Activated T-cell treated with anti-CD3 and anti-CD28 coated beads, Interleukin-2, amount 50 U/mL, for 72 hours (primary cell): Measurements from ENCODE around the gene ZNF675. TPM values are rescaled to one million over a fixed set of nuclear protein-coding genes. Genes with fewer than 3 reads are reported as not detected.
"Not testable (repeated sequence)": the region's sequence is repeated elsewhere in the genome, so short reads cannot be mapped to it uniquely, and the experiment has no call there.

Experiments used
- ATAC-seq, 2 donors: fragments of 150-1000 bp; cut with Tn5 transposase; replicated peaks in 1 of 2; 2 replicates each; pipeline ENCODE4 v1.10.0; 2021; ENCODE audit warnings: moderate library complexity in 2 of 2, mild to moderate bottlenecking in 1 of 2
- DNase-seq, 2 donors: peaks; one replicate each; pipeline ENCODE4 v3.0.0; 2021 to 2022; ENCODE audit warnings: mixed read lengths in 1 of 2
- H3K27ac Mint-ChIP-seq: one replicate; pipeline ENCODE4 v1.8.0; 2022; ENCODE audit warnings: mild to moderate bottlenecking, moderate library complexity, mixed read lengths
- H3K27me3 Mint-ChIP-seq: one replicate; pipeline ENCODE4 v1.8.0; 2022; ENCODE audit warnings: low read depth, mixed read lengths
- H3K36me3 Mint-ChIP-seq, 2 donors: one replicate each; pipeline ENCODE4 v1.8.0; 2022; ENCODE audit warnings: mixed read lengths in 2 of 2, mild to moderate bottlenecking in 1 of 2; ENCODE audit not compliant: insufficient read depth in 2 of 2
- H3K4me1 Mint-ChIP-seq: one replicate; pipeline ENCODE4 v1.8.0; 2022; ENCODE audit warnings: low read depth, mixed read lengths
- H3K4me3 Mint-ChIP-seq, 2 donors: one replicate each; pipeline ENCODE4 v1.8.0; 2022; ENCODE audit warnings: mild to moderate bottlenecking in 2 of 2, mixed read lengths in 2 of 2, moderate library complexity in 2 of 2
- H3K9me3 Mint-ChIP-seq, 2 donors: one replicate each; pipeline ENCODE4 v1.8.0; 2022; ENCODE audit warnings: mixed read lengths in 2 of 2
- total RNA-seq, 2 donors: library from RNA; stranded (reverse); gene quantifications; one replicate each; pipeline ENCODE4 v1.2.3, GENCODE V29; 2022

Gene ZNF675
- total RNA-seq, 2 donors from 2014 or later = 22.9 to 25.0 TPM

- H3K4me3 Mint-ChIP-seq = no peak overlapping the region
- H3K36me3 Mint-ChIP-seq = peaks cover 44 to 70% of the 10 kb centered on the region in 2 donors
- H3K27ac Mint-ChIP-seq = no peak overlapping the region
- DNase-seq (no peak), ATAC-seq (no peak)
- H3K27me3 Mint-ChIP-seq = no peaks in the 10 kb centered on the region
- peaks cover 4 to 26% of the 10 kb centered on the region in 2 donors for H3K9me3 Mint-ChIP-seq
- no peaks in the 10 kb centered on the region for H3K4me1 Mint-ChIP-seq
Observed at GRCh38 chr19:23665651-23666410, 21.2 kb downstream of the ZNF675 start.

DNA sequence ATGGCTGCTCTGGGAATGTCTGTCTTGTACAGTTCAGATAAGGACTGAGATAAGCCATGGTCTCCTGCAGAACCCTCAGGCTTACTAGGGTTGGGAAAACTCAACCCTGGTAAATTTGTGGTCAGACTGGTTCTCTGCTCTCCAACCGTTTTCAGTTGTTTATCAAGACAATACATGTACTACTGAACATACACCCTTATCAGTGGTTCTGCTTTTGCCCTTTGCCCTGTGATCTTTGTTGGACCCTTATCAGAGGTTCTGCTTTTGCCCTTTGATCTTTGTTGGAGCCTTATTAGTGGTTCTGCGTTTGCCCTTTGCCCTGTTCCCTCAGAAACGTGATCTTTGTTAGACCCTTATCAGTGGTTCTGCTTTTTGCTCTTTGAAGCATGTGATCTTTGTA is 37.2 kb downstream of the ZNF675 start:
- Mint-ChIP-seq H3K9me3 (peaks cover 16 to 22% of the 10 kb centered on the region in 2 donors), H3K27ac (peak overlapping the region; percentile 3), H3K36me3 (peaks cover 18 to 40% of the 10 kb centered on the region in 2 donors)
- H3K4me3 Mint-ChIP-seq, H3K4me1 Mint-ChIP-seq, ATAC-seq, DNase-seq, H3K27me3 Mint-ChIP-seq: not testable (repeated sequence)

Other genes starting within 250 kb of the ZNF675 start
- 1 to 10 TPM; 4.7 to 7.0 TPM for gene ZNF681, start 71.7 kb upstream of the ZNF675 start, total RNA-seq
- gene ZNF726, start 227.7 kb upstream of the ZNF675 start, total RNA-seq = 10 to 100 TPM; 20.5 to 25.3 TPM